Thymus (tissue), 11 donors: ENCODE results near the gene LRP2. TPM values are rescaled to one million over a fixed set of nuclear protein-coding genes. Genes with fewer than 3 reads are reported as not detected.

Source experiments
- DNase-seq, 9 donors: peaks; one replicate each; pipeline ENCODE4 v3.0.0-alpha.2; 2013; ENCODE audit warnings: low spot score in 9 of 9, low read depth in 6 of 9, missing footprints in 1 of 9
- H3K27ac ChIP-seq, 2 donors: one replicate each; pipeline ENCODE4 v1.5.1; 2013; ENCODE audit warnings: control low read depth in 1 of 2, low read depth in 1 of 2, low read length in 1 of 2, mild to moderate bottlenecking in 1 of 2, moderate library complexity in 1 of 2
- H3K27me3 ChIP-seq, 2 donors: one replicate each; pipeline ENCODE4 v1.5.1; 2013; ENCODE audit warnings: low read length in 1 of 2; ENCODE audit not compliant: control insufficient read depth in 2 of 2, insufficient read depth in 1 of 2
- H3K36me3 ChIP-seq, 2 donors: one replicate each; pipeline ENCODE4 v1.5.1; 2013; ENCODE audit warnings: low read length in 1 of 2, mild to moderate bottlenecking in 1 of 2, moderate library complexity in 1 of 2; ENCODE audit not compliant: control insufficient read depth in 2 of 2, insufficient read depth in 2 of 2
- H3K4me1 ChIP-seq, 2 donors: one replicate each; pipeline ENCODE4 v1.5.1; 2013; ENCODE audit warnings: low read length in 2 of 2; ENCODE audit not compliant: control insufficient read depth in 2 of 2, insufficient read depth in 2 of 2
- H3K4me3 ChIP-seq, 2 donors: one replicate each; pipeline ENCODE4 v1.5.1; 2013; ENCODE audit warnings: low read length in 2 of 2, control low read depth in 1 of 2, mild to moderate bottlenecking in 1 of 2
- H3K9me3 ChIP-seq, 2 donors: one replicate each; pipeline ENCODE4 v1.5.1; 2013; ENCODE audit warnings: low read length in 1 of 2, mild to moderate bottlenecking in 1 of 2; ENCODE audit not compliant: control insufficient read depth in 2 of 2, insufficient read depth in 1 of 2
- WGBS: extraction: QIAGEN DNeasy Blood & Tissue Kit; methylation state at CpG from one replicate; pipeline ENCODE4 v1.1.7; 2013; 5-methylcytosine and 5-hydroxymethylcytosine counted together
- polyA plus RNA-seq: library from polyadenylated mRNA; stranded (reverse); fragments of 200-250 nt; gene quantifications from one replicate; pipeline ENCODE4 v1.2.3, GENCODE V29; 2013
- total RNA-seq: library from RNA; stranded (reverse); fragments of 120-200 nt; gene quantifications from one replicate; pipeline ENCODE4 v1.2.4, GENCODE V29; 2013
- donor health status: healthy.

The LRP2 gene
- total and polyA plus RNA-seq, 2 donors, result 0.05 to 0.09 TPM

- no peak for DNase-seq
- Histone ChIP-seq H3K36me3 (no peaks in the 10 kb centered on the region), H3K9me3 (no peaks in the 10 kb centered on the region), H3K27ac (peak overlapping the region in 1 of 2 donors; percentile 11), H3K4me3 (no peak overlapping the region), H3K27me3 (no peaks in the 10 kb centered on the region), H3K4me1 (peaks cover 3 to 51% of the 10 kb centered on the region in 2 donors)
- WGBS, result 68% methylated on average over 6 of the region's 6 CpGs
Measured at GRCh38 chr2:169106563-169107545, 255.5 kb downstream of the LRP2 start.

- Histone ChIP-seq H3K27me3 (no peaks in the 10 kb centered on the region), H3K4me1 (peaks cover 3 to 50% of the 10 kb centered on the region in 2 donors), H3K4me3 (no peak overlapping the region), H3K27ac (no peak overlapping the region), H3K36me3 (no peaks in the 10 kb centered on the region), H3K9me3 (no peaks in the 10 kb centered on the region)
- no peak for DNase-seq
- 97% methylated on average over 2 of the region's 2 CpGs for WGBS
Measured at GRCh38 chr2:169106134-169106533, 256.2 kb downstream of the LRP2 start.

- WGBS, result 57% methylated on average over 1 of the region's 1 CpG
- peaks cover 3 to 43% of the 10 kb centered on the region in 2 donors for H3K4me1 ChIP-seq
Measured at GRCh38 chr2:169105476-169105875, 256.9 kb downstream of the LRP2 start.

GRCh38 chr2:169104848-169105247 is 257.5 kb downstream of the LRP2 start:
- Histone ChIP-seq H3K4me1 (peaks cover 3 to 37% of the 10 kb centered on the region in 2 donors), H3K27ac (no peak overlapping the region), H3K27me3 (no peaks in the 10 kb centered on the region), H3K4me3 (no peak overlapping the region), H3K36me3 (no peaks in the 10 kb centered on the region), H3K9me3 (no peaks in the 10 kb centered on the region)
- DNase-seq, result no peak
- 97% methylated on average over 1 of the region's 1 CpG for WGBS

More at GRCh38 chr2:169105476-169105875, 256.9 kb downstream of the LRP2 start:
- Histone ChIP-seq H3K4me3 (no peak overlapping the region), H3K36me3 (no peaks in the 10 kb centered on the region), H3K27ac (no peak overlapping the region), H3K9me3 (no peaks in the 10 kb centered on the region), H3K27me3 (no peaks in the 10 kb centered on the region)
- peak in 1 of 9 donors; percentile 28 for DNase-seq

- no peak overlapping the region for H3K27ac ChIP-seq
- H3K9me3 ChIP-seq, result no peaks in the 10 kb centered on the region
- no peaks in the 10 kb centered on the region for H3K36me3 ChIP-seq
- no peak for DNase-seq
- no peak overlapping the region for H3K4me3 ChIP-seq
- no peaks in the 10 kb centered on the region for H3K27me3 ChIP-seq
- 32% methylated on average over 5 of the region's 5 CpGs for WGBS
- H3K4me1 ChIP-seq, result no peaks in the 10 kb centered on the region
Measured at GRCh38 chr2:169095621-169096105, 266.7 kb downstream of the LRP2 start.

- Histone ChIP-seq H3K27me3 (no peaks in the 10 kb centered on the region), H3K27ac (no peak overlapping the region)
- no peak for DNase-seq
Measured at GRCh38 chr2:169094676-169095075, 267.7 kb downstream of the LRP2 start.

GRCh38 chr2:169093535-169093934 is 268.8 kb downstream of the LRP2 start:
- Histone ChIP-seq H3K27ac (no peak overlapping the region), H3K27me3 (no peaks in the 10 kb centered on the region), H3K36me3 (no peaks in the 10 kb centered on the region), H3K4me3 (no peak overlapping the region), H3K4me1 (no peaks in the 10 kb centered on the region), H3K9me3 (no peaks in the 10 kb centered on the region)
- DNase-seq, result no peak
- WGBS, result 90% methylated on average over 2 of the region's 2 CpGs

More at GRCh38 chr2:169094676-169095075, 267.7 kb downstream of the LRP2 start:
- Histone ChIP-seq H3K4me3 (no peak overlapping the region), H3K4me1 (no peaks in the 10 kb centered on the region), H3K9me3 (no peaks in the 10 kb centered on the region), H3K36me3 (no peaks in the 10 kb centered on the region)
- WGBS, result 99% methylated on average over 1 of the region's 1 CpG

- H3K4me3 ChIP-seq, result no peak overlapping the region
- WGBS, result 94% methylated on average over 8 of the region's 8 CpGs
Measured at GRCh38 chr2:169091761-169092519, 270.4 kb downstream of the LRP2 start.

GRCh38 chr2:169091256-169091655 is 271.1 kb downstream of the LRP2 start:
- H3K4me1 ChIP-seq, result no peaks in the 10 kb centered on the region
- H3K9me3 ChIP-seq, result no peaks in the 10 kb centered on the region
- no peak overlapping the region for H3K4me3 ChIP-seq
- no peak overlapping the region for H3K27ac ChIP-seq
- no peaks in the 10 kb centered on the region for H3K27me3 ChIP-seq
- WGBS, result 97% methylated on average over 3 of the region's 3 CpGs
- H3K36me3 ChIP-seq, result no peaks in the 10 kb centered on the region
- no peak for DNase-seq

More at GRCh38 chr2:169091761-169092519, 270.4 kb downstream of the LRP2 start:
- H3K36me3 ChIP-seq, result no peaks in the 10 kb centered on the region
- no peaks in the 10 kb centered on the region for H3K9me3 ChIP-seq
- no peaks in the 10 kb centered on the region for H3K4me1 ChIP-seq
- DNase-seq, result no peak
- H3K27me3 ChIP-seq, result no peaks in the 10 kb centered on the region
- H3K27ac ChIP-seq, result no peak overlapping the region
